H9 (cell line): ENCODE results near the gene BACH2. TPM values are rescaled to one million over a fixed set of nuclear protein-coding genes. Genes with fewer than 3 reads are reported as not detected.

Source experiments
- DNase-seq: peaks from one replicate; pipeline ENCODE4 v3.0.0-alpha.2; 2017
- H2AFZ ChIP-seq: one replicate; pipeline ENCODE4 v1.6.1; 2013; ENCODE audit warnings: mild to moderate bottlenecking, low read length, control low read depth, moderate library complexity
- H2AK5ac ChIP-seq: 2 replicates; pipeline ENCODE4 v1.6.1; 2013; ENCODE audit warnings: low read length, control low read depth, mixed read lengths; ENCODE audit not compliant: insufficient read length
- H2BK120ac ChIP-seq: one replicate; pipeline ENCODE4 v1.6.1; 2013; ENCODE audit warnings: low read depth, mild to moderate bottlenecking, low read length, control low read depth, inconsistent platforms; ENCODE audit not compliant: poor library complexity, severe bottlenecking
- H2BK12ac ChIP-seq: 2 replicates; pipeline ENCODE4 v1.6.1; 2013; ENCODE audit warnings: low read length, control low read depth, mixed read lengths, low read depth; ENCODE audit not compliant: insufficient read length
- H2BK15ac ChIP-seq: 2 replicates; pipeline ENCODE4 v1.6.1; 2013; ENCODE audit warnings: low read depth, low read length, control low read depth
- H2BK20ac ChIP-seq: one replicate; pipeline ENCODE4 v1.6.1; 2013; ENCODE audit warnings: low read depth, mild to moderate bottlenecking, low read length, control low read depth, inconsistent platforms; ENCODE audit not compliant: poor library complexity, severe bottlenecking
- H2BK5ac ChIP-seq: 2 replicates; pipeline ENCODE4 v1.6.1; 2013; ENCODE audit warnings: low read length, control low read depth, mixed read lengths; ENCODE audit not compliant: insufficient read length
- H3K14ac ChIP-seq: 2 replicates; pipeline ENCODE4 v1.6.1; 2013; ENCODE audit warnings: low read length, control low read depth; ENCODE audit not compliant: insufficient read depth
- H3K18ac ChIP-seq: 2 replicates; pipeline ENCODE4 v1.6.1; 2013; ENCODE audit warnings: low read depth, mild to moderate bottlenecking, mixed read lengths, low read length, control low read depth; ENCODE audit not compliant: insufficient read length
- H3K23ac ChIP-seq: 2 replicates; pipeline ENCODE4 v1.6.1; 2013; ENCODE audit warnings: low read length, control low read depth, mixed read lengths, low read depth; ENCODE audit not compliant: insufficient read length
- H3K23me2 ChIP-seq: 2 replicates; pipeline ENCODE4 v1.6.1; 2013; ENCODE audit warnings: low read depth, mild to moderate bottlenecking, mixed read lengths, low read length, control low read depth; ENCODE audit not compliant: insufficient read length, poor library complexity, severe bottlenecking
- H3K27ac ChIP-seq: 2 replicates; pipeline ENCODE4 v1.5.1; 2013; ENCODE audit warnings: low read length, control low read depth, mixed read lengths, low read depth; ENCODE audit not compliant: insufficient read length
- H3K27me3 ChIP-seq: 2 replicates; pipeline ENCODE4 v1.6.1; 2013; ENCODE audit warnings: low read length, control low read depth, inconsistent platforms; ENCODE audit not compliant: insufficient read depth
- H3K4ac ChIP-seq: 2 replicates; pipeline ENCODE4 v1.6.1; 2013; ENCODE audit warnings: low read depth, mild to moderate bottlenecking, control low read depth, inconsistent platforms, low read length, moderate library complexity
- H3K4me1 ChIP-seq: 2 replicates; pipeline ENCODE4 v1.6.1; 2013; ENCODE audit warnings: low read length, control low read depth, inconsistent platforms; ENCODE audit not compliant: insufficient read depth
- H3K4me2 ChIP-seq: 2 replicates; pipeline ENCODE4 v1.6.1; 2013; ENCODE audit warnings: low read length, control low read depth, mixed read lengths; ENCODE audit not compliant: insufficient read length, insufficient read depth
- H3K56ac ChIP-seq: 2 replicates; pipeline ENCODE4 v1.6.1; 2013; ENCODE audit warnings: low read depth, mild to moderate bottlenecking, mixed read lengths, low read length, control low read depth; ENCODE audit not compliant: insufficient read length
- H3K79me1 ChIP-seq: 2 replicates; pipeline ENCODE4 v1.6.1; 2013; ENCODE audit warnings: low read depth, mild to moderate bottlenecking, moderate library complexity, low read length, control low read depth, inconsistent platforms; ENCODE audit not compliant: insufficient read depth, poor library complexity, severe bottlenecking
- H3K79me2 ChIP-seq: 2 replicates; pipeline ENCODE4 v1.6.1; 2013; ENCODE audit warnings: low read length, control low read depth, inconsistent platforms; ENCODE audit not compliant: insufficient read depth
- H3K9ac ChIP-seq: 2 replicates; pipeline ENCODE4 v1.6.1; 2013; ENCODE audit warnings: low read length, control low read depth, mixed read lengths; ENCODE audit not compliant: insufficient read length; ENCODE audit errors: extremely low read depth
- H3K9me3 ChIP-seq: one replicate; pipeline ENCODE4 v1.6.1; 2013; ENCODE audit warnings: low read depth, low read length, inconsistent platforms; ENCODE audit not compliant: control insufficient read depth
- H3T11ph ChIP-seq: one replicate; pipeline ENCODE4 v1.6.1; 2013; ENCODE audit warnings: mild to moderate bottlenecking, low read length, control low read depth, inconsistent platforms
- H4K20me1 ChIP-seq: one replicate; pipeline ENCODE4 v1.6.1; 2013; ENCODE audit not compliant: control insufficient read depth, insufficient read length, insufficient read depth
- H4K5ac ChIP-seq: 2 replicates; pipeline ENCODE4 v1.6.1; 2013; ENCODE audit warnings: low read depth, mild to moderate bottlenecking, mixed read lengths, low read length, control low read depth; ENCODE audit not compliant: insufficient read length
- H4K8ac ChIP-seq: replicated peaks from 2 replicates; pipeline ENCODE4 v1.6.1; 2013; ENCODE audit warnings: low read length, control low read depth, mixed read lengths, low read depth; ENCODE audit not compliant: insufficient read length
- H4K91ac ChIP-seq: 2 replicates; pipeline ENCODE4 v1.6.1; 2013; ENCODE audit warnings: low read depth, mild to moderate bottlenecking, moderate library complexity, mixed read lengths, low read length, control low read depth; ENCODE audit not compliant: insufficient read length
- H3K27ac Mint-ChIP-seq, 3 experiments: 2 replicates in 2 of 3; 3 replicates in 1 of 3; pipeline ENCODE4 v1.8.0; 2020 to 2021; ENCODE audit warnings: mixed read lengths in 3 of 3, mild to moderate bottlenecking in 1 of 3, moderate library complexity in 1 of 3
- H3K27me3 Mint-ChIP-seq: 2 replicates; pipeline ENCODE4 v1.8.0; 2021; ENCODE audit warnings: low read depth, mild to moderate bottlenecking, moderate library complexity, mixed read lengths
- H3K36me3 Mint-ChIP-seq, 3 experiments: 2 replicates in 2 of 3; 3 replicates in 1 of 3; pipeline ENCODE4 v1.8.0; 2020 to 2021; ENCODE audit warnings: low read depth in 3 of 3, mixed read lengths in 3 of 3; ENCODE audit not compliant: insufficient read depth in 1 of 3
- H3K4me1 Mint-ChIP-seq, 2 experiments: 2 replicates each; pipeline ENCODE4 v1.8.0; 2020; ENCODE audit warnings: mixed read lengths in 2 of 2
- H3K4me3 Mint-ChIP-seq, 2 experiments: 2 replicates in 1 of 2; 3 replicates in 1 of 2; pipeline ENCODE4 v1.8.0; 2020 to 2021; ENCODE audit warnings: mild to moderate bottlenecking in 2 of 2, mixed read lengths in 2 of 2, moderate library complexity in 1 of 2
- H3K9me3 Mint-ChIP-seq, 2 experiments: 2 replicates in 1 of 2; 3 replicates in 1 of 2; pipeline ENCODE4 v1.8.0; 2020; ENCODE audit warnings: mild to moderate bottlenecking in 2 of 2, mixed read lengths in 2 of 2, moderate library complexity in 1 of 2
- WGBS: extraction: QIAGEN DNeasy Blood & Tissue Kit; methylation state at CpG from one replicate; pipeline ENCODE4 v1.1.7; 2013; ENCODE audit warnings: missing lambda C conversion rate, low lambda C conversion rate, mixed read lengths; ENCODE audit not compliant: insufficient read length; ENCODE audit errors: extremely low coverage; 5-methylcytosine and 5-hydroxymethylcytosine counted together
- total RNA-seq: library from RNA; stranded (reverse); gene quantifications from 2 replicates; pipeline ENCODE4 v1.2.1, GENCODE V29; 2021
- TF ChIP-seq, protein P1 (sequence below): fragments of 200-600 bp; sonication (generic); conservative IDR thresholded peaks from 3 replicates; pipeline ENCODE4 v1.8.0; 2021; ENCODE audit warnings: antibody characterized with exemption, mild to moderate bottlenecking

BACH2 gene
- total RNA-seq, 1 experiment from 2014 or later = 2.0 TPM

DNA sequence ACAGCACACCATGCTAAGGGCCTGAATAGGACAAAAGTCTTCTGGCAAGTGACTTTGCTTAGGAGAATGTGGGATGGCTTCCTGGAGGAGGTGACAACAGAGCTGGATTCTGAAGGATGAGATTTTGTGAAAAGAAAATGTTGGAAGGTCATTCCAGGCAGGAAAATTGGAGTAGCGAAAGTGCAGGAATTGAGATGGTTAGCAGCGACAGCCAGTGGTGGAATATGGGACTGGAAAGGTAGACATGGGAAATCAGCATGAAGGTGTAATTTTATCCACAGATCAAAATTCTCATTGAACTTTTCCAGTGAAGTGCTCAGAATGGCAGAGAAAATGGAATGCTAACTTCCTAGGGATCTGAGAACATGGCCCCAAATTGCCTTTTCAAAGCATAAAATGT is 5.7 kb upstream of the BACH2 start:
- no peak overlapping the region for H3K18ac ChIP-seq
- peaks cover 3% of the 10 kb centered on the region for H3K23me2 ChIP-seq
- H2BK20ac ChIP-seq = no peak overlapping the region
- no peaks in the 10 kb centered on the region for H3K36me3 Mint-ChIP-seq
- no peaks in the 10 kb centered on the region for H3K9me3 ChIP-seq
- no peak overlapping the region for H2AK5ac ChIP-seq
- H3K4me2 ChIP-seq = no peak overlapping the region
- H3K27me3 Mint-ChIP-seq = peaks cover 26% of the 10 kb centered on the region
- H2BK15ac ChIP-seq = no peak overlapping the region
- no peak for DNase-seq
- no peaks in the 10 kb centered on the region for H3K79me2 ChIP-seq
- no peak overlapping the region for H2AFZ ChIP-seq
- H3K79me1 ChIP-seq = no peaks in the 10 kb centered on the region
- no peaks in the 10 kb centered on the region for H3K27me3 ChIP-seq
- H4K8ac ChIP-seq = no peak overlapping the region
- TF ChIP-seq, protein P1, sequence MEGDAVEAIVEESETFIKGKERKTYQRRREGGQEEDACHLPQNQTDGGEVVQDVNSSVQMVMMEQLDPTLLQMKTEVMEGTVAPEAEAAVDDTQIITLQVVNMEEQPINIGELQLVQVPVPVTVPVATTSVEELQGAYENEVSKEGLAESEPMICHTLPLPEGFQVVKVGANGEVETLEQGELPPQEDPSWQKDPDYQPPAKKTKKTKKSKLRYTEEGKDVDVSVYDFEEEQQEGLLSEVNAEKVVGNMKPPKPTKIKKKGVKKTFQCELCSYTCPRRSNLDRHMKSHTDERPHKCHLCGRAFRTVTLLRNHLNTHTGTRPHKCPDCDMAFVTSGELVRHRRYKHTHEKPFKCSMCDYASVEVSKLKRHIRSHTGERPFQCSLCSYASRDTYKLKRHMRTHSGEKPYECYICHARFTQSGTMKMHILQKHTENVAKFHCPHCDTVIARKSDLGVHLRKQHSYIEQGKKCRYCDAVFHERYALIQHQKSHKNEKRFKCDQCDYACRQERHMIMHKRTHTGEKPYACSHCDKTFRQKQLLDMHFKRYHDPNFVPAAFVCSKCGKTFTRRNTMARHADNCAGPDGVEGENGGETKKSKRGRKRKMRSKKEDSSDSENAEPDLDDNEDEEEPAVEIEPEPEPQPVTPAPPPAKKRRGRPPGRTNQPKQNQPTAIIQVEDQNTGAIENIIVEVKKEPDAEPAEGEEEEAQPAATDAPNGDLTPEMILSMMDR = no peak
- no peak overlapping the region for H3K56ac ChIP-seq
- no CpG with 5 or more reads among the region's 2 CpGs for WGBS
- no peak overlapping the region for H4K91ac ChIP-seq
- no peaks in the 10 kb centered on the region for H4K20me1 ChIP-seq
- no peak overlapping the region for H3K4ac ChIP-seq
- no peaks in the 10 kb centered on the region; the same call in 1 of the 2 replicates for H3K4me1 ChIP-seq
- H3K9me3 Mint-ChIP-seq = no peaks in the 10 kb centered on the region; a peak in 1 of 5 replicates
- no peak overlapping the region for H2BK5ac ChIP-seq
- H3K23ac ChIP-seq = no peak overlapping the region
- H4K5ac ChIP-seq = no peak overlapping the region
- no peak overlapping the region for H3K9ac ChIP-seq
- H3K27ac Mint-ChIP-seq = no peak overlapping the region
- no peak overlapping the region; a peak in 1 of 5 replicates for H3K4me3 Mint-ChIP-seq
- no peak overlapping the region for H2BK120ac ChIP-seq
- no peak overlapping the region for H3K14ac ChIP-seq
- H3K27ac ChIP-seq = no peak overlapping the region
- no peak overlapping the region for H3T11ph ChIP-seq
- peaks cover 27 to 28% of the 10 kb centered on the region in 2 experiments for H3K4me1 Mint-ChIP-seq
- H2BK12ac ChIP-seq = no peak overlapping the region
